Stimulated activated naive CD8-positive, alpha-beta T cell treated with anti-CD3 and anti-CD28 coated beads, Interleukin-15, Interleukin-2, amounts not matched to agents 100 ng/mL and 50 ng/mL, for 24 hours (primary cell): ENCODE results near the gene WDR86.

ENCODE experiments used
- H3K27ac Mint-ChIP-seq: one replicate; pipeline ENCODE4 v1.8.0; 2021; ENCODE audit warnings: mild to moderate bottlenecking, mixed read lengths
- H3K27me3 Mint-ChIP-seq: one replicate; pipeline ENCODE4 v1.8.0; 2021; ENCODE audit warnings: mixed read lengths
- H3K36me3 Mint-ChIP-seq: one replicate; pipeline ENCODE4 v1.8.0; 2021; ENCODE audit warnings: low read depth, mixed read lengths
- H3K4me1 Mint-ChIP-seq: one replicate; pipeline ENCODE4 v1.8.0; 2021; ENCODE audit warnings: low read depth, mixed read lengths
- H3K4me3 Mint-ChIP-seq: one replicate; pipeline ENCODE4 v1.8.0; 2021; ENCODE audit warnings: mild to moderate bottlenecking, mixed read lengths
- H3K9me3 Mint-ChIP-seq: one replicate; pipeline ENCODE4 v1.8.0; 2021; ENCODE audit warnings: mixed read lengths

WDR86 gene

DNA sequence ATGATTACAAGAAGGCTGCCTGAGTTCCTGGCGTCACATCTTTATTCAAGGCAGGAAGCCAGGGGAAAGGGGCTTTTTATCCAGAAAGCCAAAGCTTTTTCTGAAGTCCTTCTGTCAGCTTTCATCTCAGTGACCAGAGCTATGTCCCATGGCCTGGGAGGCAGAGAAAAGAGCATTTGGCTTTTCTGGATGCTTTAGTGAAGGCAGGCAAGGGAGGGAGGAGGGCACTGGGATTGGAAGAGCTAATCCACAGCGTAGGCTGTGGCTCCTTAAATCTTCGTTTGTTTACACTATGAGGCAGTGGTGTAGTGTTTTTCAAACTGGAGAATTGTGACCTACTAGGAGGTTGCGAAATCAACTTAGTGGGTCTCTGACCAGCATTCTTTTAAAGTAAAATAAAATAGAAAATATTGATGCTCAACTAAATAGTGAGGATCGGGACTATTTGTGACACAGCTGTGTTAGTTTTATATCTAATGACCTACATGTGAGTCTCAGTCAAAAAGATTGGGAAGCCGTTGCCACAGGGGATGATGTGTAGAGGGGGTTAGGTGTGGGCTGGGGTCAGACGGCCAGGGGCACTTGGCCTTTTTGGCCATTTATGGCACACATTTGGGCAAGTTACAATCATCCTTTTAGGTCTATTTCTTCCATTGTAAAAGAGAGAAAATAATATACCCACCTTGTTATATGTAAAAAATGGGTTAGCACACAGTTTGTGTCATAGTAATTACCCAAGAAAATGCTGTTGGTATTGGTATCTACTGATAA lies 16.0 kb upstream of the WDR86 start:
- H3K27me3 Mint-ChIP-seq: peaks cover 4% of the 10 kb centered on the region

DNA sequence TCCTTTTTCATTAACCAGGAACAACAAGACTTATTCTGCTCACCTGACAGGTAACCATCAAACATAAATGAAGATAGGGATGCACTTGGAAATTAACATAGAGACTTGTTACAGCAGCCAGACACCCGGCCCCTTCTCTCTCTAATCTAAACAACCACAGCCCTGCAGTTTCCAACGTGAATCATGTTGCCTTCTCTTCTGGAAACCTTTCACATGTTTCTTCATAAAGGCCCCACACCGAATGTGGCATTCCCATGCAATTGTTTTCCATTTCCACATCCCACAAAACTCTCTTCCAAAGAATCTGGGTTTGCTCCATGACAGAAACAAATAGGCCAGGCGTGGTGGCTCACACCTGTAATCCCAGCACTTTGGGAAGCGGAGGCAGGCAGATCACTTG lies 15.0 kb upstream of the WDR86 start:
- H3K4me3 Mint-ChIP-seq: no peak overlapping the region
- no peak overlapping the region for H3K27ac Mint-ChIP-seq
- H3K36me3 Mint-ChIP-seq: peaks cover 4% of the 10 kb centered on the region
- H3K4me1 Mint-ChIP-seq: peaks cover 22% of the 10 kb centered on the region
- H3K9me3 Mint-ChIP-seq: peaks cover 9% of the 10 kb centered on the region
- H3K27me3 Mint-ChIP-seq: peaks cover 4% of the 10 kb centered on the region

More for the DNA sequence above, 16.0 kb upstream of the WDR86 start:
- H3K36me3 Mint-ChIP-seq: peaks cover 4% of the 10 kb centered on the region
- H3K4me3 Mint-ChIP-seq: no peak overlapping the region
- no peak overlapping the region for H3K27ac Mint-ChIP-seq
- peaks cover 6% of the 10 kb centered on the region for H3K9me3 Mint-ChIP-seq
- H3K4me1 Mint-ChIP-seq: peaks cover 31% of the 10 kb centered on the region

DNA sequence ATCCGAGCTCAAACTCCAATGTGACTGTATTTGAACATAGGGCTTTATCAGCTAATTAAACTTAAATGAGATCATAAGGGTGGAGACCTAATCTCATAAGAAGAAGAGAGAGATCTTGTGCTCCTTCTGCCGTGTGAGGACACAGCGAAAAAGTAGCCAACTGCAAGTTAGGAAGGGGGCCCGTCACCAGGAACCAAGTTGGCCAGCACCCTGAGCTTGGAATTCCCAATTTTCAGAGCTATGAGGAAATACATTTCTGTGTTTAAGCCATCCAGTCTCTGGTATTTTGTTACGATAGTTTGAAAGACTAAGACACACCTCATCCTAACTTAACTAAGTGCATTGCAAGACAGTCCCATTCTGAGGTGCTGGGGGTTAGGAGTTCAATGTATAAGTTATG lies 14.1 kb upstream of the WDR86 start:
- H3K4me1 Mint-ChIP-seq: peaks cover 14% of the 10 kb centered on the region
- H3K36me3 Mint-ChIP-seq: peaks cover 4% of the 10 kb centered on the region
- peaks cover 9% of the 10 kb centered on the region for H3K9me3 Mint-ChIP-seq
- no peak overlapping the region for H3K27ac Mint-ChIP-seq
- H3K4me3 Mint-ChIP-seq: no peak overlapping the region
- peaks cover 4% of the 10 kb centered on the region for H3K27me3 Mint-ChIP-seq

DNA sequence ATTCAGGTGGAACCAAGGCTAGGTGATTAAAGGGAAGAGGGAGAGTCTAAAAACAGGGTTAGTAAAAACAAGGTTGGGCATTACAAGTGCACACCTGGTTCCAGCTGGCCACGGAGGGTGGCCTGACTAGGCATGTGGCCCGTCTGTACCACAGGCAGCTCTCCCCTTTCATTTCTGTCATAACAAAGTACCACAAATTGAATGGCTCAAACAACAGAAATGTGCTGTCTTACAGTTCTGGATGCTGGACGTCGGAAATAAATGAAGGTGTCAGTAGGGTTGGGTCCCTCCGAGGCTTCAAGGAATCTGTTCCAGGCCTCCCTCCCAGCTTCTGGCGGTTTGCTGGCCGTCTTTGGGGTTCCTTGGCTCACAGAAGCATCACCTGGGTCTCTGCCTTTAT lies 13.4 kb upstream of the WDR86 start:
- peaks cover 11% of the 10 kb centered on the region for H3K9me3 Mint-ChIP-seq
- no peak overlapping the region for H3K4me3 Mint-ChIP-seq
- H3K27me3 Mint-ChIP-seq: peaks cover 6% of the 10 kb centered on the region
- peaks cover 7% of the 10 kb centered on the region for H3K4me1 Mint-ChIP-seq
- no peak overlapping the region for H3K27ac Mint-ChIP-seq
- H3K36me3 Mint-ChIP-seq: peaks cover 5% of the 10 kb centered on the region

DNA sequence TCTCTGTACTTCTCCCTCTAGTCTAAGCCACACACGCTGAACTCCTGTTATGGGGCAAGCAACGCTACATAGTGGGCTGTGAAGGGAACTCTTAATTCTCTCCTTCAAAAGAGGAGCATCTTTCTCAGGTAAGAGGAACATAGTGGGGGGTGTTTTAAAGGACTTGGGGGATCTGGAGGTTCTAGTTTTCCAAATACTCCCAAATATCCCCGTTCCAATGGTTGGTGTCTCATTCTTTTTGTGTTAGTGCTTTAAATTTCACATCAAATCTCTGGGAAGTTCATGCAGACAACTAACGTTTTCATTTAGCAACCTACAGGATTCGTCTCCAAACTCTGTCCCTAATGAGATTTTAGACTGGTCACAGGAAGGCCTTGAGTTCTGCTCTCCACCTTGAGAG lies 12.4 kb upstream of the WDR86 start:
- peaks cover 9% of the 10 kb centered on the region for H3K27me3 Mint-ChIP-seq
- no peaks in the 10 kb centered on the region for H3K4me1 Mint-ChIP-seq
- H3K27ac Mint-ChIP-seq: no peak overlapping the region
- H3K9me3 Mint-ChIP-seq: peaks cover 14% of the 10 kb centered on the region
- H3K36me3 Mint-ChIP-seq: peaks cover 8% of the 10 kb centered on the region
- no peak overlapping the region for H3K4me3 Mint-ChIP-seq

DNA sequence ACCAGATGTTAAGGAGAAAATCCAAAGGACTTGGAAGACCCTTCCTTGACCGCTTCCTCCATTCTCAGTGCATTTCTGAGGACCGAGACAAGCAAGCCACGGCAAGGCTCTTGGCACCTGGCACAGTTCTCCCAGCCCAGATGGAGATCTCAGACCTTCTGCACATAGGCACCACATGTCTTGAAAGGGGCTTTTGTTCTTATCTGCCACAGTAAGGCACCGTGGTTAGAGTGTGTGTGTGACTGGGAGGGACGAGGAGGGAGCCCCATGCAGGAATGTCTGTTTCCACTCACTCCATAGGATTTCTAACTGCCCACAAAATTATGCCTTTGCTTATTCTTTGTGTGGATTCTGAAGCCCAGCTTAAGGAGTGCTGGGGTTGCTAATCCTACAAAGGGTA lies 10.3 kb upstream of the WDR86 start:
- peaks cover 17% of the 10 kb centered on the region for H3K27me3 Mint-ChIP-seq
- H3K4me1 Mint-ChIP-seq: peaks cover 5% of the 10 kb centered on the region
- peaks cover 8% of the 10 kb centered on the region for H3K36me3 Mint-ChIP-seq
- H3K27ac Mint-ChIP-seq: no peak overlapping the region
- H3K9me3 Mint-ChIP-seq: peaks cover 14% of the 10 kb centered on the region
- H3K4me3 Mint-ChIP-seq: no peak overlapping the region

DNA sequence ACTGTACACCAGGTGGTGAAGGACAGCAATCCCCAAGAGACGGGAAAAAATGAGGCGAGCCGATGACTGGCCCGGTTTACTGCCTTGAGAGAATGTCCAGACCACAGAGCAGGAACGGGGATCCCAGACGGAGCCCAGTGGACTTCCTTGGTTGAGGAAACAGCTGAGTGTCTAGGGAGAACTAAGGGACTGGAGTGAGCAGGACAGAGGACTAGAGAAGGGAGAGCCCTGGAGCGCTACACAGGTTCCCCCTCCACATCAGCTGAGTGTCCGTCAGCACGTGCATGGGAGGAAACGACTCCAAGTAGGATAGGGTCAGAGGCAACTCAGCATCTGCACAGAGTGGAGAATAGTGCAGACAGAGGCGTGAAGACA lies 7.1 kb upstream of the WDR86 start:
- Mint-ChIP-seq H3K27ac (no peak overlapping the region), H3K4me3 (no peak overlapping the region), H3K27me3 (peaks cover 28% of the 10 kb centered on the region), H3K36me3 (peaks cover 6% of the 10 kb centered on the region), H3K9me3 (peaks cover 11% of the 10 kb centered on the region), H3K4me1 (peaks cover 32% of the 10 kb centered on the region)

DNA sequence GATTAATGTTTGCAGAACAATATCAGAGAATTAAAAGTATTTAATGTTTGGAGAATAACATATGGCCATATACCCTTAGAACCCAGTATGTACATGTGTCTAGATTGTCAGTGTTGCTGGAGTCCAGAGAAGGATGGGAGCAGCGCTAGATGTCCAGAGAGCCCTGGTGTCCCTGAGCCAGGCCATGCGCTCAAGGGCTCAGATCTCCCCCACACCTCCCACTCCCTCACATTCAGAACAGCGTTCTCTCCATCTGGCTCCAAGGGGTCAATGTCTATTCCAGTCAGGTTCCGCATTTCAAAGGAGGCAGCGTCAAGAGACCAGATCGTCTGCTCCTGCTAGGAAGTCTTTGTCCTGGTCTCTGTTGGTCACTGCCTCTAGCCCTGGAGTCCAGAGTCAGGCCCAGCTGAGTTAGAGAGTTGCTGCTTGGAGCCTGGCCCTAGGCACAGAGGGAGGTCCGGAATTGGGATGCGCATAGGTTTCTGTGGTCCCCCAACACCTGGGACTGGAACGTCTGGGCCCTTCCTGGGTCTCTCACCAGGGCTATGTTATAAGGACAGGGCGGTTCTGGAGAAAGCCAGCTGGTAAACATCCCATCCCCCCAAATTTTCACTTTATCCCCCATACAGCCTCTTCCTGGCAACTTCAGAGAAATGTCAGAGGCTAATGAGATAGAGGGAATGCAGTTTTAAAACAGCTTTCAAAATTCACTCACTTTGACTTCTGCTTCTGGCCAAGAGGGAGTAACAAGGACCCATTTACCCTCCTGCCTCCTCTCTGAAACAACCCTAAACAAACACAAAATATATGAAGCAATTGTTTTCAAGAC lies 6.5 kb upstream of the WDR86 start:
- Mint-ChIP-seq H3K9me3 (peaks cover 8% of the 10 kb centered on the region), H3K4me3 (no peak overlapping the region), H3K27me3 (peaks cover 32% of the 10 kb centered on the region), H3K27ac (no peak overlapping the region), H3K4me1 (peaks cover 37% of the 10 kb centered on the region), H3K36me3 (peaks cover 5% of the 10 kb centered on the region)

DNA sequence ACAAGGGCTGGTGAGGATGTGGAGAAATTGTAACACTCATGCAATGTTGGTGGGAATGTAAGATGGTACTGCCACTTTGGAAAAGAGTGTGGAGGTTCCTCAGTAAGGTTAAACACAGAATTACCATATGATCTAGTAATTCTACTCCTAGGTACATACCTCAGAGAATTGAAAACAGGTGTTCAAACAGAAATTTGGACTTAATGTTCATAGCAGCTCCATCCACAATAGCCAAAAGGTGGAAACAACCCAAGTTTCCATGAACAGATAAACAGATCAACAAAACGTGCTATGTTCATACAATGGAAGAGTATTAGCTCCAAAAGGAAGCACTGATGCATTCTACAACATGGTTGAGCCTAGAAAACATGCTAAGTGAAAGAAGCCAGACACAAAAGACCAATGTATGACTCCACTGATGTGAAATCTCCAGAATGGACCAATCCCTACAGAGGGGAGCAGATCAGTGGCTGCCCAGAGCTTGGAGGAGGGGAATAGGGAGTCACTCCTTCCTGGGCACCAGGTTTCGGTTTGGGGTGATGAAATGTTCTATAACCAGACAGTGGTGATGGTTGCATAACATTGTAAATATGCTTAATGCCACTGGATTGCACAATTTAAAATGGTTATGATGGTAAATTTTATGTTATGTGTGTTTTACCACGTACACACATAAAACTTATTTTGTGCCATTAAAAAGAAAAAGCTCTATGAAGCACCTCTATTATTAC lies 5.7 kb upstream of the WDR86 start:
- Mint-ChIP-seq H3K27ac (no peak overlapping the region), H3K36me3 (peaks cover 5% of the 10 kb centered on the region), H3K27me3 (peaks cover 39% of the 10 kb centered on the region)

DNA sequence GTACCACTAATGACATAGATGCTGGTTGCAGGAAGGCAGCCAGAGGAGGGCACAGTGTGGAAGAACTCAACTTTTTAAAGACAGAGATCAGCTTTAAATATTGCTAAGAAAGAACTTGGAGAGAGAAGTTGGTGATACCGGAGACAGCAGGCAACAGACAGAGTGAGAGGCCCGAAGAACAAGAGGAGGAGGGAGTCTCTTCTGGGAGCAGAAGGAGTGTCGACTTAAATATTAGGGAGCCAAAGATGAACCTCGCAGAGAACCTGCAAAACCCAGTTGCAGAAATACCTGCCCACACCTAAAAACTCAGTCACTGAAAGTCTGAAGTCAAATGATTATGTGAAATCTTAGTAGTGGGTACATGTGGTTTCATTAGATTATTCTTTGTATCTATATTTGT lies 3.4 kb upstream of the WDR86 start:
- no peak overlapping the region for H3K27ac Mint-ChIP-seq
- H3K27me3 Mint-ChIP-seq: peaks cover 45% of the 10 kb centered on the region
- peaks cover 3% of the 10 kb centered on the region for H3K9me3 Mint-ChIP-seq
- H3K4me1 Mint-ChIP-seq: peaks cover 52% of the 10 kb centered on the region
- H3K4me3 Mint-ChIP-seq: no peak overlapping the region
- peaks cover 3% of the 10 kb centered on the region for H3K36me3 Mint-ChIP-seq

More for the DNA sequence above, 5.7 kb upstream of the WDR86 start:
- Mint-ChIP-seq H3K9me3 (peaks cover 7% of the 10 kb centered on the region), H3K4me1 (peaks cover 43% of the 10 kb centered on the region), H3K4me3 (no peak overlapping the region)

DNA sequence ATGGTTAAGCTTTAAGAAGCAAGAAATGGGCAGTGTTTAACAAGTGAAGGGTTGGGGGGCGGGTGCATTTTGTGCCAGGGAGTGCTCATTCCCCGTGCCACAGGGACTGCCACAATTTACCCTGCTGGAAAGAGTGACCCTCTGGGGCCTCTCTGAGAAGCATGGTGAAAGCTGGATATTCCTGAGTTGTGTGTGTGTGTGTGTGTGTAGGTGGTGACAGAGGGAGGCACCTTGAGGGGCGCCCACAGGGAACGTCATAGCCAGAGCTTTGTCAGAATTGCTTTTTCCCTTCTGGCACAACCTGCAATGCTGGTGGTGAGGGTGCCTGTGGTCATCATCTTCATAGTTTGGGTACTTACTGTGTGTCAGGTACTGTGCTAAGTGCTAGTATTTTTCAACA lies 2.5 kb upstream of the WDR86 start:
- no peaks in the 10 kb centered on the region for H3K9me3 Mint-ChIP-seq
- no peak overlapping the region for H3K4me3 Mint-ChIP-seq
- no peak overlapping the region for H3K27ac Mint-ChIP-seq
- H3K36me3 Mint-ChIP-seq: no peaks in the 10 kb centered on the region
- peaks cover 43% of the 10 kb centered on the region for H3K27me3 Mint-ChIP-seq
- peaks cover 52% of the 10 kb centered on the region for H3K4me1 Mint-ChIP-seq

DNA sequence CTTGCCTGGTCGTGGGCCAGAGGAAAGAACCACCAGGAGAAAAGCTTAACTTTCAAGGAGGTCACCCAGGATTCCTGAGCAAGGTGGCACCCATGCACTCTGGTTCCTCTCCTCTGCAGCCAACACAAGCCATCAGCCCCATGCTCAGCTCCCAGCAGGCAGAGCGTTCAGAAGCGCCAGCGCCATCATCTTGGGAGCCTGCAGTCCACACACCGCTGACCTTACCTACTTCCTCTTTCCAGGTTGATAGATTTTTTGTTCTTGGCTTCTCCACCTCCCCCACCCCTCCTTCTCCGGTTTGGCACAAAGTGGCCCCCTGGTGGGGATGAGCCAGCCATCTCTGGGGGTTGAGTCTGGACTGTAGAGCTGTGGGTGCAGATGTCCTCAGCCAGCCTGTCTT lies 1.7 kb upstream of the WDR86 start:
- no peaks in the 10 kb centered on the region for H3K9me3 Mint-ChIP-seq
- H3K4me3 Mint-ChIP-seq: no peak overlapping the region
- peaks cover 52% of the 10 kb centered on the region for H3K4me1 Mint-ChIP-seq
- H3K27me3 Mint-ChIP-seq: peaks cover 44% of the 10 kb centered on the region
- no peaks in the 10 kb centered on the region for H3K36me3 Mint-ChIP-seq
- H3K27ac Mint-ChIP-seq: no peak overlapping the region

DNA sequence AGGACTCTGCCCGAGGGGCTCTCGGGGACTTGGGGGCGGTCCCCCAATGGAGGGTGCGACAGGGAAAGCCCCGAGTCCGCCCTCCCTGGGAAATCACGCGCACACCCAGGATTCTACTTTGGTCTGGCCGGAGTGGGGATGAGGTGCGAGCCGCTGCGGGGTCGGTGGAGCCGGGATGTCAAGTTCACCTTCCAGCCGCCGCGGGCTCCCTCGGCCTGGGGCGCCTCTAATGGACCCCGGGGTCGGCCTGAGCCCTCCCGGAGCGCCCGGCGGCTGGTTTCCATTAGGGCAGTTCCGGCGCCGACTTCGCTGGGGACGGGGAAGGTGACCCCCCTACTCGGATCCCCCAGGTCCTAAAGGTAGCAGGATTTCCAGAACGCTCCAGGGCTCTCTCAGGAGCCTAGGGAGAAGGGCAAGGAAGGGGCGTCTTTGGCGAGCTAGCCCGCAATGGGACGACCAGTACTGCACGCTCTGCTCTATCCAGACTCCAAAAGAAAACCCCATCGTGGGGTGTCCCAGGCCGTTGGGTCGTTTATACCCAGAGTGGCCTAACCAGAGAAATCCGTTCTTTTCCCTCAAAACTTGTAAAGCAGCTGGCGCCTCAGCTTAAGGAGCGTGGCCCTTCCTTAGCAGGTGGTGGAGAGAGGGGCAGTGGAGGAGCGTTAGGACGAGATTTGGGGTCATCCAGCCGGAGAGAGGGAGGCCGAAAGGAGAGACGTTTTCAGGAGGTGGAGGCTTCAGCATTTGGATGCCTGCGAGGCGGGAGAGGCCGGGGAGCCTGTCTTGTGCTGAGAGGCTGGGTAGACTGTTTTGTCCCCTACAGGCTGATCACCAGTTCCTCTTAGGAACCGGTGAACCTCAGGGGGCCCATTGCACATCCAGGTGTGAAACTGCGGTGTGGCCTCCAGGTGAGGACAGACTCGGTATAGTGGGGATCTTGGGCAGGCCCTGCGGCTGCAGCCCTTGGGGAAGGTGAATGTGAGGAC lies 860 bp upstream of the WDR86 start:
- Mint-ChIP-seq H3K4me3 (peak overlapping the region; percentile 20), H3K36me3 (no peaks in the 10 kb centered on the region), H3K9me3 (no peaks in the 10 kb centered on the region), H3K27ac (no peak overlapping the region), H3K27me3 (peaks cover 44% of the 10 kb centered on the region), H3K4me1 (peaks cover 51% of the 10 kb centered on the region)
